HG02588 (cell line): ENCODE measurements around the gene KIF16B.

Source experiments
- ATAC-seq: cut with Tn5 transposase; IDR thresholded peaks from one replicate; pipeline ENCODE4 v1.9.1; 2021; ENCODE audit warnings: mild to moderate bottlenecking, moderate library complexity; ENCODE audit not compliant: unreplicated experiment

The KIF16B gene

DNA sequence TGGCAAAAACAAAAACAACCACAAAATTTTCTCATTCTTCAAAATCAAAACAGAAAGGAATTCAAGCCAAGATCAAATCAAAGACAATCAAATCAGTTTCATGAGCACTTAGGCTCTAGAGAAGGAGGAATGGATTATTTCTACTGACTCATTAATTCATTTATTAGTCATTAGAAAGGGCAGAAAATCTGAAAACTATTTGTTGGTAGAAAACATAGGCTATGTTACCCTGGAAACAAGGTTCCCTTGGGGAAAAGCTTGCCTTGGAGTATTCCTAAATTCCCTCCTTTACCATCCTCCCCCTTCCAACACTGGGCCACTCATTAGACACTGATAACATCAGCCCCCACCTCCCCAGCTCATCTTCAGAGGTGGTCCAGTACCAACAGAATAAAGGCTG, 17.5 kb downstream of the KIF16B start:
- no peak for ATAC-seq

DNA sequence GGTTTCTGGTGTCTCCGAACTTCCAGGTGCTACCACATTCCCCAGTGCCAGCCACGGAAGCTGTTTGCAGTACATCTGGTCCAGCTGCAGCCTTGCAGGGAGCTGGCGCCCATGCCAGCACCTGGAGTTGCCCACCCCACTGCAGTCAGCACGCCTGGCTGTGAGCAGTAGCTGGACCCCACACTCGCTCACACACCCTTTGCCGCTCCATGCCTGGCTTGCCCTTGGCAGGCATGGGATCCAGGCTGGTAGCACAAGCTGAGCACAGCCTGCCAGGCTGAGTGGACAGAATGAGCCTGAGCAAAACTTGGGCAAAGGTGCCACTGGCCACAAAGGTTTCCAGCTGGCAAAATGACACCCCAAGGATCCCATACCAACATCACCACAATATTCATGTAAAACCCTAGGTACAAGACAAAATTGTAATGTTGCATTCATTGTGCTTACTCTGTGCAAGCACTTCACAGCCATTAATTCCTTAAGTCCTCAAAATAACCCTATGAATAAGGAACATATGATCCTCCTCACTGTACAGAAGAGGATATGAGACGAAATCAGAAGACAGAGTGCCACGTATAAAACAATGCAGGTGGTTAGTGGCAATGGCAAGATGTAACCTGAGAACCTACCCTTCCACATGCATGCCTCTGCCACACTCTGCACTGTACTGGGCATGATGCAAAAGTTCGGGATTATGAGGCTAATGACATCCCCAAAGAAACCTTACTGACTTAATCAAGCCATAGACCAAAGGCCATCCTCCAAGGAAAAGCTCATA, 18.3 kb downstream of the KIF16B start:
- ATAC-seq: no peak

DNA sequence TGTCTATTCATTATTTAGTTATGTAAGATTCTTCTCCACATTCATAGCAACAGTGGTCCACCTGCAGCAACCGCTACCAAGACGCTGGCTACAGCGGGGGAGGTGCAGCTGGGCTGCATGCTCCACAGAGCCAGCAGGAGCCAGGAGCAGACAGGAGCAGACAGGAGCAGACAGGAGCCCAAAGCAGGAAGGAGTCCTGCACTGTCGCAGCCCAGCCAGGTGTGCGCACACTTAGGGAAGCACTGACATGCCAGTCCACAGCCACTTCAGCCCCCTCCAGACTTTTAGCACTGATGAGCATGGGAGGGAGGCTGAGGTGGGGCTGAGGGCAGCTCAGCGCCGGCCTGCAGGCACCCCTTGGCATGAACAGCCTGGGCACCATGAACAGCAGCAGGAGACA, 19.6 kb downstream of the KIF16B start:
- no peak for ATAC-seq

DNA sequence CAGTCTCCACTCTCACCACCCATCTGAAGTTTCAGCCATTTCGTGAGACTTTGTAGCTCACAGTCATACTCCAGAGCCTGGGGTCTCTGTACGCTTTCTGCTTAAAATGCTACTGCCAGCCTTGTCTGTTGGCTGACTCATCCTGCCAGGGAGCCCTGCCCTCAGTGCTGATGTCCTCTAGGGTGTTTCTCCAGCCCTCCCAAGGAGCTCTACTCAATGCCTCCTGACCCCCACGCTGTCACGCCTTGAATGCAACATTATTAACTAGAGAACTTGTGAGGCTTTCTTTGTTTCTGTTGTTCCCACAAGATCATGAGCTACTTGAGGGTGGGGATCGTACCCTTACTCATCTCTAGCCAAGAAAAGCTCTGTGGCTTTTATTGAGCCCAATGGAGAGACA, 20.1 kb downstream of the KIF16B start:
- no peak for ATAC-seq

DNA sequence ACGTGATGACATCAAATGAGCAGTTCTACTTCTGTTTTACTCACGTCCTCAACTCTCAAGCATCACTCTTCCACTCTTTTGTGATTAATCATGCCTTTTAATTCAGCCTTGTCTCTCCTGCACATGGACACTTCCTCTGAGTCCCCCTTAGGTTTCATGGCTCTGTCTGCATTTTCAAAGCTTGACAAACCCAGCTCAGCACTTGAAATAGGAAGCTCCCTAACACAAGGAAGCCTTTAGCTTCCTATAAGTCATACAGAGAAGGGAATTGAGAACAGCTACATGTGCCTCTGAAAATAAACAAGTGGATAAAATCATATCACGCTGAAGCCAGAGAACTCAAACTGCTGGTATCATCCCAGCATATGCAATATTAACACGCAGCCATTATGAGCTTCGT, 21.2 kb downstream of the KIF16B start:
- no peak for ATAC-seq

DNA sequence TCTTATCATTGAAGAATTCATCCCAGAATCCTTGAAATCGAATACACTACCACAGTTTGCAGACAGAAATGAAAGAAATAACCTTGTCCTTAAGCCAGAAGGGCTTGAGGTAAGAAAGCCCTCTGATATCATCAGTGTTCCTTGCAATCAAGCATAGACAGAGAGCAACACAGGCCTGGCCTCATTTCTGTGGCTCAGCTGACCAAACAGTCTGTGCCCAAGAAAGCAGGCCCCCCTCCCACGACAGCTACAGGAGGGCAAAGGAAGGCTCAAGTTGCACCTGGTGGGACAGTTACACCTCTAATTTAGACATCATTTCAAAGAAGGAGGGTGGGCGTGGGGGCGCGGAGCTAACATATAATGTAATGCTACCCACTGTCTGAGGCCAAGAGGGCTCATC, 21.6 kb downstream of the KIF16B start:
- no peak for ATAC-seq

DNA sequence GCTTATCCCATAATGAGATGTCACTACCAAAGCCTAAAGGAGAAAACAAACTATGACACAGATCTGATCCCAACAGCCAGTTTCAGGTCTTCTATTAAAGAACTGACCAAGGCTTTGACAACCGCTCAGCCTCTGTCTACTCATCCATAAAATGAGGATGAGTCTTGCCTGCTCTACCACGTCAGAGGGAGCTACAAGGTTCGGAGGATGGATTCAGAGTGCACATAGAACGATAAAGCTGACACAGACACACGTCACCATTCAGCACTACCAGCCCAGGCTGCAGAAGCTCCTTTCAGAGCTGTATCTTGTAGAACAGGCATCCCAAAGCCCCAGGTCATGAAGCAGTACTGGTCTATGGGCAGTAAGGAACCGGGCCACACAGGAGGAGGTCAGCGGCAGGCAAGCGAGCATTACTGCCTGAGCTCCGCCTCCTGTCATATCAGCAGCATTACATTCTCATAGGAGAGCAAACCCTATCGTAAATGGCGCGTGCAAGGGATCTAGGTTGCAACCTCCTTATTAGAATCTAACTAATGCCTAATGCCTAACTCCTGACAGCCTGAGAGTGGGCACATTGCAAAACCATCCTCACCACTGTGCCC, 25.1 kb downstream of the KIF16B start:
- no peak for ATAC-seq

DNA sequence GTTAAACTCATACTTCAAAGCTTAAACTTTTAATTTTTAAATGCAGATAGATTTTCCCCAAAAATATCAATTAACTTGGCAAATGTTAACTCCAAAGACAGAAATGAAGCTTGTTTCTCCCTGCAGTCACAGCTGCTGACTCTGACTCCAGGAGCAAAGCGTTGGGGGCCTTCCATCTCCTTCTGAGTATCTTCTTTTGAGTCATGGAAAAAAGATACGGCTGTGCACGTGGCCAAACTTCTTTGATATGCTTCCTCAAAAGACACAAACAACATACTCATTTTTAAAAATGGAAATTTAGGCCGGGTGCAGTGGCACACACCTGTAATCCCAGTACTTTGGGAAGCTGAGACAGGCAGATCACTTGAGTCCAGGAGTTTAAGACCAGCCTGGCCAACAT, 28.3 kb downstream of the KIF16B start:
- no peak for ATAC-seq

DNA sequence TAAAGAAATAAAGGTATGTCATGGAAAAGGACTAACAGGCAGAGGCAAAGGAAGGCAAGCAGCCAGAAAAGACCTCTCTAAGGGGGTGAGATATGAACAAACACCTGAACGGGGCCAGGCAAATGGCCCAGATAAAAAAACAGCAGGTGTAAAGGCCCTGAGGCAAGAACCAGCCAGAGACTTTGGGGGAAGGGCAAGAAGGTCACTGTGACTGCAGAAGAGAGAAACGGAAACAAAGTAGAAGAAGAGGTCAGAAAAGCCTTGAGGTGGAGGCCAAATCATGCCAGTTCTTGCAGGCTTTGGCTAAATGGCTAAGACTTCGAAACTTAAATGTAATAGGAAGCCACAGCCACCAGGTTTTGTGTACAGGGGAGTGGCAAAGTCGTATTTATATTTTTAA, 30.8 kb downstream of the KIF16B start:
- ATAC-seq: no peak

DNA sequence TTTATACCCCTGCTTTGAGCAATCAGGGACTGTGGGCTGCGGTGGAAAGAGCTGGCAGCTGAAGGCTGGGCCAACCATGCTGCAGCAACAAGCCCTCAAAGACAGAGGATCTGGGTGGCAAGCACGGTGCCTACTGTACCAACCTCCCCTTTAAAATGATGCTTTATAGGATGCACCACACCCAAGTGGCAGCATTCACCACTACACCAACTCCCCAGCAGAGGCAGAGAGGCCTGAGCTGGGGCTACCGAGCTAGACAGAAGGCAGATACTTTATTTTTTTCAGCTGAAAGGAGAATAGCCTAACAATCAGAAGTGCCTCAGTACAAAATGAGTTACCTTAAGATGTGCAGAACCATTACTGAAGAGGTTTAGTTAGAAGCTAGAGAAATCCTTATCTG, 31.4 kb downstream of the KIF16B start:
- no peak for ATAC-seq

DNA sequence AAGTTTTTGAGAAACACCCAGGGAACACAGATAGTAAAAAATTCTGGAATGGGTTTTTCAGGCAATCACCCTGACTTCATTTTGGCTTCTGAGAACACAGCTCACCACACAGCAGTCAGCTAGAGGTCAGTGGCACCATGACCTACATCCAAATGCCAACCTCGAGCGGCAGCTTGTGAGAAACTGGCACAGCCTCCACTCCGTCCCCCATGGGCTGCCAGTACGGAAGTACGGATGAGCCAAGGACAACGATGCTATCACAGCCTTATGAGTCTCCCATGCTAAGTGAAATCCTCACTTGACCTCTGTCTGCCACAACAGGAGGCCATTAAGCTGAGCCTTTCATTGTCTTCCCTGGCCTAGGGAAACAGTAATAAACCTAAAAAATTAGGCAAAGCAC, 32.0 kb downstream of the KIF16B start:
- no peak for ATAC-seq

DNA sequence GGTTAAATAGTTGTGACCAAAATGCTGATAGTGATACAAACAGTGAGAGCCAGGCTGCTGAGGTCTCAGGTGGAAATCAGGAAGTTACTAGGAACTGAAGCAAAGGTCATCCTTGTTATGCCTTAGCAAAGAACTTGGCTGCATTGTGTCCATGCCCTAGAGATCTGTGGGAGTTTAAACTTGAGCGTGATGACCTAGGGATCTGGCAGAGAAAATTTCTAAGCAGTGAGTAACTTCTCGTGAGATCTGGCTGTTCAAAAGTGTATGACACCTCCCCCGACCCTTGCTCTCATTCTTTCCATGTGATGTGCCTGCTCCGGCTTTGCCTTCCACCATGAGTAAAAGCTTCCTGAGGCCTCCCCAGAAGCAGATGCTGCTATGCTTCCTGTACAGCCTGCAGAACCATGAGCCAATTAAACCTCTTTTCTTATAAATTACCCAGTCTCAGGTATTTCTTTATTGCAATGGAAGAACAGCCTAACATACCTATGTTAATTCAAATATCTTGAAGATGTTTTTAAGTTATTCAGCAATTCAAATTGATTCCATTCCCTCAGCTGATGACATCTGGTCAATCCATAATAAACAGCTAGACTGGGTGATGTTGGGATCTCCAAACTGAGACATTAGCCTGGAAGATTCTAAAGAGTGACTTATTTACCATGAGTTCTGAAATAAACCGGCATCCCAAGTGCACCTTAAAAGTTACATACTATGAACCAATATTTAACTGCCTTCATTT, 33.8 kb downstream of the KIF16B start:
- ATAC-seq: no peak

DNA sequence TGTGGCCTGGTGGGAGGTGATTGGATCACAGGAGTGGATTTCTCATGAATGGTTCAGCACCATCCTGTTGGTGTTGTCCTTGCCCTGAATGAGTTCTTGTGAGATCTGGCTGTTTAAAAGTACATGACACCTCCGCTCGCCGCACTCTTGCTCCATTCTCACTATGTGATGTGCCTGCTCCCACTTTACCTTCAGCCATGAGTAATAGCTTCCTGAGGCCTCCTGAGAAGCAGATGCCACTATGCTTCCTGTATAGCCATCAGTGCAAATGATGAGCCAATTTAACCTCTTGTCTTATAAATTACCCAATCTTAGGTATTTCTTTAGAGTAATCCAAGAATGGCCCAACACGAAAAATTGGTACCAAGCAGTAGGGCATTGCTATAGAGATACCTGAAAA, 34.5 kb downstream of the KIF16B start:
- ATAC-seq: no peak

DNA sequence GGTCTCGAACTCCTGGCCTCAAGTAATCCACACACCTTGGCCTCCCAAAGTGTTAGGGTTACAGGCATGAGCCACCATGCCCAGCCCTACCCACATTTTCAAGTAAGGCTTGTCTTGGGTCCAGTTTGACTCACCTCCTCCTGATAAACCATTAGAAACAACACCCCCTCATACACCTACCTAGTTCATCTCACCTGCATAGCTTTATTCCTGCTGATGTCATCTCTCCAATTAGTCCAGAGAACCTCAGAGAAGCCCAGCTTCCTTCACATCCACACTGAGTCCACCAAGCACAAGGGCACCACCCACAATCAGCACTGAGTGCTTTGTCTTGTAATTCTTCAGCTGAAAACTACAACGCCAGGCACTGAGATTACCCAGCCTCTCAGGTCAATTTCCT, 35.3 kb downstream of the KIF16B start:
- no peak for ATAC-seq

DNA sequence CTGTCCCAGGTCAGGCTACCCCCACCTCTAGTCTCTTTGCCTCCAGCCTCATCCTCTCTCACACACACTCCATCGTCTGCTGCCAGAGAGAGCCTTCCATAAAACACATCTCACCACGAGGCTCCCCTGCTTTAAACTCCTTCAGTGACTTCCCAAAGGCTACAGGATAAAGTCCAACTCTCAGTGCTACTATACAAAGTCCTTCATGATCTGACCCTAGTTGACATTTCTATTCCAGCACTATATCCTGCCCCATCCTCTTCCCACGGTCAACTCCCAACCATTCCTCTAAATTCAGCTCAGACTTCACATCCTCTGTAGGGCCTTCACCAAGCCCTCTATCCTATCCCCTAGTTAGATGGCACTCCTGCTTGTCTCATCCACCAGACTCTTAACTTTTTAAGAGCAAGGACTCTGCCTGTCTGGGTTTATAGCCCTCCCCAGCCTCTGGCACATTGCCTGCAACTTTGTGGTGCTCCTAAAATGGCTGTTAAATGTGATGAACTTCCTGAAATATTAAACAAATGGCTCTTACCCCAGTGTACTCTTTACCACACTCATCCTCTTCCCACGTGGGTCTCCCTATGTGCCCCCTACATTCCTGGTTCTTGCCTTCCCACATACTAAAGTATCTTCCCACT, 36.1 kb downstream of the KIF16B start:
- ATAC-seq: no peak

DNA sequence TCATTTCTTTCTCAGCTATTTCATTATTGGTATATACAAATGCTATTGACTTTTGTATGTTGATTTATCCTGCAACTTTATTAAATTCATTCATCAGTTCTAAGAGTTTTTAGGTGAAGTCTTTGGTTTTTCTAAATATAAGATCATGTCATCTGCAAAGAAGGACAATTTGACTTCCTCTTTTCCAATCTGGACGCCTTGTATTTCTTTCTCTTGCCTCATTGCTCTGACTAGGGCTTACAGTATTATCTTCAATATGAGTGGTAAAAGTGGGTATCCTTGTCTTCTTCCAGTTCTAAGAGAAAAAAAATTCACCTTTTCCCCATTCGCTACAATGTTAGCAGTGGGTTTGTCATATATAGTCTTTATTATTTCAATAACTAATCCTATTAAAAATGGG, 38.0 kb downstream of the KIF16B start:
- no peak for ATAC-seq

DNA sequence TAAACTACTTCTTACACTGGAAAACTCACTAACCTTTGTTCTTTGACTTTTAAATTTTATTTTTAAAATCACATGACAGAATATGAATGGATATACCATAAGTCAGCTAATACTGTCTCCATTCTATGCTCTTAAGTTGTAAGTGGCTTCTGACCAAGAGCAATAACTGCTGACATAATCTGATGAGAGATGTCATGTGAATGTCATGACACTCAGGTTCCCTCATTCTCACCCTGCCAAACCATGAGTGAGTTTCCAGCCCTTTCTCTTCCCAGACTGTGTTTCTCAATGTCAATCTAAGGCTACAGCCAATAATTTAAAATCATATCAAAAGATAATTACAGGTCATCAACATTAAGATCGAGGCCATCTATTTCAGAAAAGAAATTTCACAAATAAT, 39.7 kb downstream of the KIF16B start:
- no peak for ATAC-seq

DNA sequence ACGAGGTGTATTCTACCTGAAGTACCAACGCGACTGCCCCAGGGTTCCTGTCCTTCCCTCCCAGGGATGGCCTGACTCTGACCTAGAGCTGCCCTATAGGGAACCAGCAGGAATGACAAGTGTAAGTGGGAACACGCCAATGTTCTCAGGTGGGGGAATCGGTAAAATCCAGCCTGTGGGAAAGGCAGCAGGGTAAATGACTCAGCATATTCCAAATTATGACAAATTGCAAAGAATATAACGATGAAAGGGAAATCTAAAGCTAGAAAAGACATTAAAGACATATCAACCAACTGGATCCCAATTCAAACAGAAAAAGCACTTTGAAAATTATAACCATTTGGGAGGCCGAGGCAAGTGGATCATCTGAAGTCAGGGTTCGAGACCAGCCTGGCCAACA, 41.8 kb downstream of the KIF16B start:
- ATAC-seq: no peak

DNA sequence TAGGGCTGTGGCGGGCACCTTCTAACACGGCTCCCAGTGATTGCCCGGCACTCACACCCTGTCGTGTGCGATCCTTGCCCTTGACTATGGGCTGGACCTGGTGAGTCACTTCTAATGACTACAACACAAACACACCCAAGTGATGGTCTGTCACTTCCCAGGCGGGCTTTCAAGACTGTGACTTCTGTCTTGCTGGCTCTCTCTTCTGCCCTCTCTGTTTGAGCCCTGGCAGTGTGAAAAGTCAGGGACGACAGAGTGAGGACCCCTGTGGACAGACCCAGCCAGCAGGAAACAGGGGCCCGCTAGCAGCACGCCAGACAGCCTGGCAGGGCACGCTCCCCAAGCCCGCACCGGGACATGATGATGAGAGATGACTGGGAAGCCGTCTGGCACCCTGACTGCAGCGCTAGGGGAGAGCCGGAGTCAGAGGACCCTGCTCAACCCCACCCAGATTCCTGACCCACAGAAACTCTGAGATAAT, 43.0 kb downstream of the KIF16B start:
- no peak for ATAC-seq

DNA sequence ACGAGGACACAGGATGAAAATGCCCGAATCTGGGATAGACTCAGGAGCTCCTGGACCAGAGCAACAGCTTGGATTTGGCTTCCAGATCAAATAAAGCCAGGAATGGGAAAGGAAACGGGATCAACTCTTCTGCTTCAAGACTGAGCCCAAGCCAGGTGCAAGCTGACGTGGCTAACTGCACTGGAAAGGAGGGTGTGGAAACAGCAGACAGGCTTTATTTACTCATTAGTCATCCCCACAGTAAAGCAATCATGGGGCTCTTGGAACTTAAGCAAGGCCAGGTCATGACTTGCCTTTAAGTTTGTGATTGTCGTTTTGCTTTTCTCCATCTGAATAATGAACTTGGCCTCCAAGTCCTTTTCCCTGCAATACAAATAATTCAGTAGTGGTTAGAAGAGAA, 45.2 kb downstream of the KIF16B start:
- no peak for ATAC-seq

DNA sequence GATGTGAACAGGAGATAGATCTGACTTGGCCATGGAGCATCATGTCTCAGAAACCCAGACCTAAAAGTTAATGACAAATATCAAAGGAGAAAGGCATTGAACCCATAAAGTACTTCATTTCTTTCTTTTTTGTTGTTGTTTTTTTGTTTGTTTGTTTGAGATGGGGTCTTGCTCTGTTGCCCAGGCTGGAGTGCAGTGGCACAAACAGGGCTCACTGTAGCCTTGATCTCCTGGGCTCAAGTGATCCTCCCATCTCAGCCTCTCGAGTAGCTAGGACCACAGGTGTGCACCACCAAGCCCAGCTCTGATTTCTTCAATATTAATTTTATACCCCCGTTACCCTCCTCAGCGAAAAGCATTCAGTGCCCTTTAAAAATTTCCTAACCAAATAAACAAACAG, 45.8 kb downstream of the KIF16B start:
- ATAC-seq: no peak
